Fibroblast of pulmonary artery (primary cell): ENCODE measurements around the gene CCN2.

Experiments used
- DNase-seq: peaks from one replicate; pipeline ENCODE4 v3.0.0-alpha.2; 2010; ENCODE audit warnings: low read depth
- H3K4me3 ChIP-seq: replicated peaks from 2 replicates; pipeline ENCODE4 v1.5.1; 2011; ENCODE audit warnings: low read depth, mild to moderate bottlenecking, control low read depth, low read length, moderate library complexity
- CTCF ChIP-seq: IDR thresholded peaks from 2 replicates; pipeline ENCODE4 v1.5.1; 2011; ENCODE audit warnings: mild to moderate bottlenecking, control low read depth, low read length, inconsistent platforms; ENCODE audit errors: missing control alignments

Gene CCN2

DNA sequence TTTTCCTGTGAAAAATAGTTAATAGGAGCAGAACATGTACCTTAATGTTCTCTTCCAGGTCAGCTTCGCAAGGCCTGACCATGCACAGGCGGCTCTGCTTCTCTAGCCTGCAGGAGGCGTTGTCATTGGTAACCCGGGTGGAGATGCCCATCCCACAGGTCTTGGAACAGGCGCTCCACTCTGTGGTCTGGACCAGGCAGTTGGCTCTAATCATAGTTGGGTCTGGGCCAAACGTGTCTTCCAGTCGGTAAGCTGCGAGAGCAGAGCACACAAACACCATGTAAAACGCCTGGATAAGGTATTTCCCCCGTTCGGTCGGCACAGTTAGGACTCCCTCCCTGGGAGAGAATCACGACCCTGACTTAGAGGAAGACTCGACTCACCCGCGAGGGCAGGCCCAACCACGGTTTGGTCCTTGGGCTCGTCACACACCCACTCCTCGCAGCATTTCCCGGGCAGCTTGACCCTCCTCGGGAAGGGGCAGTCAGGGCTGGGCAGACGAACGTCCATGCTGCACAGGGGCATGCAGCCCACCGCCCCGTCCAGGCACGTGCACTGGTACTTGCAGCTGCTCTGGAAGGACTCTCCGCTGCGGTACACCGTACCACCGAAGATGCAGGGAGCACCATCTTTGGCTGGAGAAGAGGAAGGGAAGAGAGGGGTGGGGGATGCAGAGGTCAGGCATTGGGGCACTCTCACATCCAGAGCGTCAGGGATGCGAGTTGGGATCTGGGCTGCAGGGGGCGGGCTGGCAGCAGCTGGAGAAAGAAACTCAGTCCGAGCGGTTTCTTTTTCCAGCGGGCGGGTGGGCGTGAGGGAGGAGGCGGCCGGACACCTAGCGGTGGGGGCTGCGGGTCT is 1.0 kb downstream of the CCN2 start:
- peak; percentile 46 for TF ChIP-seq CTCF
- peak; percentile 96 for DNase-seq
- peak overlapping the region; percentile 75 for H3K4me3 ChIP-seq

DNA sequence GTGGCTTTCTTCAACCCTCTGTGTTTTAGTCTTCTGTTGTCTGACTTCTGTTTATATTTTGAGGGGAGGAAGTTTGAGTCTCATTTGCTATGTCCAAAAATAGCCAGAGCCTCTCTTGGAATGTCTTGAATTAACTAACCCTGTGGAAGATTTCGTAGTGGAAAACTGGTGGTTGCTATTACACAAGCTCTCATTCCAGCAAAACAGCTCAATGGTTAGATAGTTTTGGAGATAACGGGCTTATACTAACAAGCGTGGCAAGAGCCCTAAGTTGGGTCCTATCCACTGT is 1.6 kb downstream of the CCN2 start:
- peak overlapping the region; percentile 75 for H3K4me3 ChIP-seq
- TF ChIP-seq CTCF = no peak
- peak; percentile 94 for DNase-seq

- DNase-seq = peak; percentile 93
- peak overlapping the region; percentile 75 for H3K4me3 ChIP-seq
- TF ChIP-seq CTCF = no peak
Observed at GRCh38 chr6:131948692-131949619, 2.2 kb downstream of the CCN2 start.

DNA sequence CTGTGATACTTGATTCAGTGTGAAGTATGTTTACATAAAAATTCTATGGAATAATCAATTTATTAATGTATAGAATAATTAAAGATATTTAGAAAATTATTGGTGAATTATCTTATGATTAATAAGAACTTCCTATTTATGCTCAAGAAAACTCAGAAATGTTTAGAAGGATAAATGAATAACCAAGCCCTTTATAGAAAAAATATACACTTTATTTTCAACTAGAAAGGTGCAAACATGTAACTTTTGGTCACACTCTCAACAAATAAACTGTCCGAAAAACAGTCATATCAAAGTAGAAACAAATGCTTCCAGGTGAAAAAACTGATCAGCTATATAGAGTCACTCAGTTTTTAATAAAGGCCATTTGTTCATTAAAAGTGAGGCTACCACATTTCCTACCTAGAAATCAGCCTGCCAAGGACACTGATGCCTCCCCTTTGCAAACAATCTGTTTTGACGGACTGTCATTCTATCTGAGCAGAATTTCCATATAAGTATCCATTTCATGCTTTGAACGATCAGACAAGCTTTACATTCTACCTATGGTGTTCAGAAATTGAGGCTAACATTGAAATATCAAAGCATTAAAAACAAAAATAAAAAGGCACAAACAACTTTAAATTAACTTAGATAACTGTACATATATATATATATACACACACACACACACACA is 3.0 kb downstream of the CCN2 start:
- TF ChIP-seq CTCF = no peak
- peak overlapping the region; percentile 75 for H3K4me3 ChIP-seq
- DNase-seq = peak; percentile 81

GRCh38 chr6:131946992-131947955 is 3.9 kb downstream of the CCN2 start:
- DNase-seq = peak; percentile 84
- no peak for TF ChIP-seq CTCF
- H3K4me3 ChIP-seq = peak overlapping the region; percentile 75
